ENCODE data around the gene RHEB.
A peak's percentile ranks its signal among the peaks of the same experiment; 100 is the strongest.

The RHEB gene

GRCh38 chr7:151431768-151432311, 87.9 kb downstream of the RHEB start:
- no peak for DNase-seq

- DNase-seq = no peak
Observed at GRCh38 chr7:151431281-151431767, 88.4 kb downstream of the RHEB start.

GRCh38 chr7:151430391-151431205, 89.1 kb downstream of the RHEB start:
- DNase-seq = no peak

GRCh38 chr7:151429560-151430331, 89.9 kb downstream of the RHEB start:
- no peak for DNase-seq

GRCh38 chr7:151429237-151429559, 90.5 kb downstream of the RHEB start:
- no peak for DNase-seq

- DNase-seq = peak; percentile 47
Observed at GRCh38 chr7:151428378-151429236, 91.1 kb downstream of the RHEB start.

- no peak for DNase-seq
Observed at GRCh38 chr7:151427705-151428377, 91.9 kb downstream of the RHEB start.

GRCh38 chr7:151426904-151427704, 92.6 kb downstream of the RHEB start:
- no peak for DNase-seq

- peak; percentile 84 for DNase-seq
Observed at GRCh38 chr7:151426441-151426903, 93.2 kb downstream of the RHEB start.

GRCh38 chr7:151425670-151426440, 93.8 kb downstream of the RHEB start:
- peak; percentile 43 for DNase-seq

- DNase-seq = no peak
Observed at GRCh38 chr7:151424799-151425198, 94.9 kb downstream of the RHEB start.

- DNase-seq = no peak
Observed at GRCh38 chr7:151423936-151424335, 95.8 kb downstream of the RHEB start.

- no peak for DNase-seq
Observed at GRCh38 chr7:151423226-151423625, 96.5 kb downstream of the RHEB start.

- no peak for DNase-seq
Observed at GRCh38 chr7:151422212-151422611, 97.5 kb downstream of the RHEB start.

- no peak for DNase-seq
Observed at GRCh38 chr7:151420144-151420543, 99.6 kb downstream of the RHEB start.

GRCh38 chr7:151416941-151417315, 102.8 kb downstream of the RHEB start:
- DNase-seq = peak; percentile 18

GRCh38 chr7:151416112-151416940, 103.4 kb downstream of the RHEB start:
- DNase-seq = no peak
